HG03521 (cell line): ENCODE data around the gene GPC6.

Experiments
- ATAC-seq: cut with Tn5 transposase; IDR thresholded peaks from one replicate; pipeline ENCODE4 v1.9.1; 2021; ENCODE audit warnings: mild to moderate bottlenecking, moderate library complexity; ENCODE audit not compliant: unreplicated experiment

GPC6 gene

GRCh38 chr13:93726173-93726957, 499.8 kb downstream of the GPC6 start:
- ATAC-seq: no peak

GRCh38 chr13:93727211-93728141, 500.9 kb downstream of the GPC6 start:
- ATAC-seq: no peak

- ATAC-seq: no peak
These were observed 502.8 kb downstream of the GPC6 start for GRCh38 chr13:93729383-93729782.

- ATAC-seq: no peak
These were observed 504.2 kb downstream of the GPC6 start for GRCh38 chr13:93730780-93731179.

GRCh38 chr13:93732186-93732585, 505.6 kb downstream of the GPC6 start:
- no peak for ATAC-seq

GRCh38 chr13:93736081-93736480, 509.5 kb downstream of the GPC6 start:
- no peak for ATAC-seq

GRCh38 chr13:93736909-93737308, 510.3 kb downstream of the GPC6 start:
- no peak for ATAC-seq

GRCh38 chr13:93740334-93740733, 513.7 kb downstream of the GPC6 start:
- ATAC-seq: no peak

- ATAC-seq: no peak
These were observed 517.4 kb downstream of the GPC6 start for GRCh38 chr13:93744033-93744432.

GRCh38 chr13:93744886-93745285, 518.3 kb downstream of the GPC6 start:
- no peak for ATAC-seq

GRCh38 chr13:93745884-93746283, 519.3 kb downstream of the GPC6 start:
- ATAC-seq: no peak

- ATAC-seq: no peak
These were observed 520.0 kb downstream of the GPC6 start for GRCh38 chr13:93746589-93746988.

- ATAC-seq: no peak
These were observed 524.1 kb downstream of the GPC6 start for GRCh38 chr13:93750676-93751075.

- no peak for ATAC-seq
These were observed 524.5 kb downstream of the GPC6 start for GRCh38 chr13:93751117-93751516.

GRCh38 chr13:93752541-93752940, 525.9 kb downstream of the GPC6 start:
- no peak for ATAC-seq

- no peak for ATAC-seq
These were observed 527.0 kb downstream of the GPC6 start for GRCh38 chr13:93753639-93754038.

- ATAC-seq: no peak
These were observed 528.7 kb downstream of the GPC6 start for GRCh38 chr13:93755341-93755740.

GRCh38 chr13:93758575-93758974, 532.0 kb downstream of the GPC6 start:
- ATAC-seq: no peak

- no peak for ATAC-seq
These were observed 536.3 kb downstream of the GPC6 start for GRCh38 chr13:93762708-93763426.

GRCh38 chr13:93765062-93765461, 538.5 kb downstream of the GPC6 start:
- ATAC-seq: no peak

GRCh38 chr13:93765811-93766210, 539.2 kb downstream of the GPC6 start:
- no peak for ATAC-seq
